HUDEP-2 (cell line): ENCODE measurements around the gene SIRT1.
"Not testable (repeated sequence)": the region's sequence is repeated elsewhere in the genome, so short reads cannot be mapped to it uniquely, and the experiment has no call there.

Experiments
- DNase-seq, 76 experiments: peaks; one replicate each; lab custom pipeline; 2025; ENCODE audit not compliant: unreplicated experiment in 76 of 76; lab: John Stamatoyannopoulos, UW

Gene SIRT1

GRCh38 chr10:67884313-67884841 lies at the start of gene SIRT1:
Gene SIRT1 (plus strand): TSS chr10:67884656. CDS start chr10:67884722, 66 bp downstream.
- DNase-seq: peak; percentile 25 to 97 (median 93)

GRCh38 chr10:67835541-67836394 lies 48.7 kb upstream of the SIRT1 start:
- DNase-seq: peak in 1 of 76 experiments; percentile 3

GRCh38 chr10:67836488-67836887 lies 48.0 kb upstream of the SIRT1 start:
- DNase-seq: no peak

- no peak for DNase-seq
Observed at GRCh38 chr10:67836972-67837371, 47.5 kb upstream of the SIRT1 start.

GRCh38 chr10:67837541-67838314 lies 46.7 kb upstream of the SIRT1 start, which contains the start of gene DNAJC12:
Gene DNAJC12 (minus strand): TSS chr10:67838188. CDS start chr10:67838011, 177 bp downstream.
- peak in 18 of 76 experiments; percentile 3 to 69 (median 25) for DNase-seq

- not testable (repeated sequence) for DNase-seq
Observed at GRCh38 chr10:67839511-67839910, 44.9 kb upstream of the SIRT1 start.

- no peak for DNase-seq
Observed at GRCh38 chr10:67839951-67840350, 44.5 kb upstream of the SIRT1 start.

GRCh38 chr10:67841737-67842136 lies 42.7 kb upstream of the SIRT1 start:
- DNase-seq: no peak

GRCh38 chr10:67843284-67843683 lies 41.2 kb upstream of the SIRT1 start:
- no peak for DNase-seq

- peak in 75 of 76 experiments; percentile 23 to 94 (median 82) for DNase-seq
Observed at GRCh38 chr10:67849331-67850011, 35.0 kb upstream of the SIRT1 start.

- no peak for DNase-seq
Observed at GRCh38 chr10:67851186-67851585, 33.3 kb upstream of the SIRT1 start.

- DNase-seq: no peak
Observed at GRCh38 chr10:67852761-67853160, 31.7 kb upstream of the SIRT1 start.

GRCh38 chr10:67853512-67853911 lies 30.9 kb upstream of the SIRT1 start:
- peak in 66 of 76 experiments; percentile 4 to 95 (median 56) for DNase-seq

- DNase-seq: no peak
Observed at GRCh38 chr10:67858971-67859370, 25.5 kb upstream of the SIRT1 start.

GRCh38 chr10:67861750-67862432 lies 22.6 kb upstream of the SIRT1 start:
- no peak for DNase-seq

- DNase-seq: no peak
Observed at GRCh38 chr10:67863094-67863493, 21.4 kb upstream of the SIRT1 start.

- no peak for DNase-seq
Observed at GRCh38 chr10:67864607-67865371, 19.7 kb upstream of the SIRT1 start.

- DNase-seq: no peak
Observed at GRCh38 chr10:67868132-67868531, 16.3 kb upstream of the SIRT1 start.

GRCh38 chr10:67869996-67870395 lies 14.5 kb upstream of the SIRT1 start:
- no peak for DNase-seq
